Liver (tissue), 9 donors: ENCODE data around the gene PDXDC1. TPM values are rescaled to one million over a fixed set of nuclear protein-coding genes. Genes with fewer than 3 reads are reported as not detected.
A peak's percentile ranks its signal among the peaks of the same experiment; 100 is the strongest.

Experiments
- DNase-seq: peaks from one replicate; pipeline ENCODE4 v3.0.0-alpha.2; 2017; ENCODE audit warnings: low spot score
- H3K27ac ChIP-seq, 2 donors: one replicate each; pipeline ENCODE4 v1.7.0; 2013; ENCODE audit warnings: inconsistent platforms in 2 of 2, low read length in 2 of 2, control low read depth in 1 of 2, low read depth in 1 of 2, mild to moderate bottlenecking in 1 of 2
- H3K27me3 ChIP-seq, 4 donors: one replicate each; pipeline versions ENCODE4 v1.6.1 to v1.7.0; 2013; ENCODE audit warnings: low read length in 3 of 4, inconsistent platforms in 1 of 4, mild to moderate bottlenecking in 1 of 4, moderate library complexity in 1 of 4; ENCODE audit not compliant: control insufficient read depth in 4 of 4, insufficient read depth in 4 of 4
- H3K36me3 ChIP-seq, 4 donors: one replicate each; pipeline versions ENCODE4 v1.6.1 to v1.7.0; 2013; ENCODE audit warnings: low read length in 3 of 4, mild to moderate bottlenecking in 3 of 4, low read depth in 1 of 4, moderate library complexity in 1 of 4; ENCODE audit not compliant: control insufficient read depth in 4 of 4, insufficient read depth in 3 of 4
- H3K4me1 ChIP-seq, 4 donors: one replicate each; pipeline versions ENCODE4 v1.6.1 to v1.7.0; 2013; ENCODE audit warnings: low read length in 3 of 4, mild to moderate bottlenecking in 3 of 4, moderate library complexity in 1 of 4; ENCODE audit not compliant: control insufficient read depth in 4 of 4, insufficient read depth in 4 of 4
- H3K4me3 ChIP-seq, 3 donors: one replicate each; pipeline versions ENCODE4 v1.6.1 to v1.7.0; 2013; ENCODE audit warnings: low read length in 3 of 3, control low read depth in 1 of 3, low read depth in 1 of 3, mild to moderate bottlenecking in 1 of 3
- H3K9ac ChIP-seq, 2 donors: one replicate each; pipeline ENCODE4 v1.7.0; 2013; ENCODE audit warnings: low read length in 2 of 2, mild to moderate bottlenecking in 2 of 2, moderate library complexity in 2 of 2, control low read depth in 1 of 2, low read depth in 1 of 2
- H3K9me3 ChIP-seq, 4 donors: one replicate each; pipeline versions ENCODE4 v1.6.1 to v1.7.0; 2013; ENCODE audit warnings: low read length in 3 of 4; ENCODE audit not compliant: control insufficient read depth in 4 of 4
- FOXA1 ChIP-seq: IDR thresholded peaks from 2 replicates; pipeline ENCODE4 v1.6.1; 2016; ENCODE audit warnings: antibody characterized with exemption
- FOXA2 ChIP-seq: IDR thresholded peaks from 2 replicates; pipeline ENCODE4 v1.6.1; 2016; ENCODE audit warnings: antibody characterized with exemption
- GABPA ChIP-seq, 2 donors: IDR thresholded peaks in 1 of 2; conservative IDR thresholded peaks in 1 of 2; 2 replicates each; pipeline ENCODE4 v1.6.1; 2016; ENCODE audit warnings: antibody characterized with exemption in 2 of 2, mild to moderate bottlenecking in 1 of 2, moderate library complexity in 1 of 2
- HNF4A ChIP-seq, 2 donors: conservative IDR thresholded peaks; 2 replicates each; pipeline ENCODE4 v1.6.1; 2016; ENCODE audit warnings: antibody characterized with exemption in 2 of 2, mild to moderate bottlenecking in 2 of 2
- HNF4G ChIP-seq: IDR thresholded peaks from 2 replicates; pipeline ENCODE4 v1.6.1; 2016; ENCODE audit warnings: antibody characterized with exemption
- JUND ChIP-seq, 2 donors: IDR thresholded peaks; 2 replicates each; pipeline ENCODE4 v1.6.1; 2016; ENCODE audit warnings: antibody characterized with exemption in 2 of 2
- NR2F2 ChIP-seq: IDR thresholded peaks from 2 replicates; pipeline ENCODE4 v1.6.1; 2016; ENCODE audit warnings: antibody characterized with exemption
- RAD21 ChIP-seq, 2 donors: IDR thresholded peaks; 2 replicates each; pipeline ENCODE4 v1.6.1; 2016; ENCODE audit warnings: antibody characterized with exemption in 2 of 2, mild to moderate bottlenecking in 2 of 2
- RXRA ChIP-seq, 2 donors: IDR thresholded peaks; 2 replicates each; pipeline ENCODE4 v1.6.1; 2017 to 2018; ENCODE audit warnings: antibody characterized with exemption in 2 of 2, mild to moderate bottlenecking in 1 of 2
- YY1 ChIP-seq: IDR thresholded peaks from 2 replicates; pipeline ENCODE4 v1.6.1; 2016; ENCODE audit warnings: antibody characterized with exemption, mild to moderate bottlenecking
- WGBS: extraction: QIAGEN DNeasy Blood & Tissue Kit; methylation state at CpG from one replicate; pipeline ENCODE4 v1.1.7; 2013; 5-methylcytosine and 5-hydroxymethylcytosine counted together
- polyA plus RNA-seq, 2 donors: library from polyadenylated mRNA; stranded (reverse) in 1 of 2; unstranded in 1 of 2; fragments of 200-250 nt in 1 of 2; fragments of >200 nt in 1 of 2; fragmentation: Nextera tagmentation in 1 of 2; extraction: Ambion mirVana in 1 of 2; gene quantifications; one replicate each; pipeline versions ENCODE4 v1.2.1 to v1.2.3, GENCODE V29; 2013 to 2015
- total RNA-seq, 2 donors: library from RNA; depleted of rRNA; stranded (reverse); fragments of >200 nt; gene quantifications; one replicate each; pipeline ENCODE4 v1.2.3, GENCODE V29; 2014
- TF ChIP-seq, protein P1 (sequence below): IDR thresholded peaks from 2 replicates; pipeline ENCODE4 v1.6.1; 2016; ENCODE audit warnings: antibody characterized with exemption
- TF ChIP-seq, protein P2 (sequence below): IDR thresholded peaks from 2 replicates; pipeline ENCODE4 v1.6.1; 2016; ENCODE audit warnings: antibody characterized with exemption, mild to moderate bottlenecking
- TF ChIP-seq, protein P3 (sequence below): fragments of 150-350 bp; IDR thresholded peaks from 2 replicates; pipeline ENCODE4 v1.5.1; 2017; ENCODE audit warnings: improper control_type of control experiment, low read depth, low read length; ENCODE audit not compliant: missing input control
- TF ChIP-seq, protein P4 (sequence below): IDR thresholded peaks from 2 replicates; pipeline ENCODE4 v1.6.1; 2016; ENCODE audit warnings: antibody characterized with exemption
- TF ChIP-seq, protein P5 (sequence below): IDR thresholded peaks from 2 replicates; pipeline ENCODE4 v1.6.1; 2016; ENCODE audit warnings: antibody characterized with exemption
- donor health status: healthy.
- donor health status: healthy.
- donor health status: healthy.
- donor health status: healthy.
- donor health status: healthy.

PDXDC1 gene
- total and polyA plus RNA-seq, 4 donors: 44.7 to 165 (median 58.0) TPM

DNA sequence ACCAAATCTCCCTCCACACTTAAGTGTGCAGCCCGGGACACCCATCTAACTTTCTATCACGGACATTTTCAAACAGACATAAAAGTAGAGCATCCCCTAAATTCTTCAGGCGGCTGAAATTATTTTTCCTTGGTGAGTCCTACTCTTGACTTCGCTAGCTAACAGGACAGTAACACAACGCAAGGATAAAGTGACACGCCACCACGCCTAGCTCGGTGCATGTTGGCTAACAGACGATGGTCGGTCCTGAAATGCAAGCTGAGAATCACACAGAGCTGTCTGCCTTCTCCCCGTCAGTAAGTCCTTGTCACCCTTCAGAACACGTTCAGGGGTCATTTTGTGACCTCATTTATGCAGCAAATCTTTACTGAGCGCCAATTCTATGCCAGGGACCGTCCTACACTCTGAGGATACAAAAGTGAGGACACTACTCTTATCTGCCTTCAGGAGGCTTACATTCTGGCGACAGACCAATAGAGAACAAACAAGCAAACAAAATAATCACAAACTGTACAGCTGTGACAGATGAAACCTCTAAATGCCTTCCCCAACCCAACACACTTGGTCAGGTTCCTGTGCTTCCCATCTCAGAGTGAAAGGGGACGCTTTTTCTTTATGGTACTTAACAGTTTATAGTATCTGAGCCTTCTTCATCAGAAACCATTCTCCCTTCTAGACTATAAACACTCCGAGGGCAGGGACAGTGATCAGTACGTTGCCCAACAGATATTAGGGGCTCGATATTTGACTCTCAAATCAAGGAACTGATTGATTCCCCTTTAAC, 79.7 kb downstream of the PDXDC1 start:
- H3K9ac ChIP-seq: peak overlapping the region in 1 of 2 donors; percentile 77
- no peak for DNase-seq
- peaks cover 7 to 63% (median 52%) of the 10 kb centered on the region in 4 donors for H3K4me1 ChIP-seq
- peak overlapping the region in 2 of 3 donors; percentile 88 to 98 for H3K4me3 ChIP-seq
- H3K9me3 ChIP-seq: no peaks in the 10 kb centered on the region
- peak overlapping the region in 1 of 2 donors; percentile 75 for H3K27ac ChIP-seq
- peaks cover 2 to 6% (median 3%) of the 10 kb centered on the region in 4 donors for H3K36me3 ChIP-seq
- WGBS: 82% methylated on average over 19 of the region's 19 CpGs
- TF ChIP-seq GABPA (IDR thresholded peaks at IDR 0.05 in 1 of 2, conservative IDR thresholded peaks at IDR 0.05 in 1 of 2) (no peak), FOXA1 (no peak), HNF4G (no peak), HNF4A (conservative IDR thresholded peaks at IDR 0.05) (no peak), RAD21 (IDR thresholded peaks at IDR 0.05) (no peak), YY1 (no peak), NR2F2 (no peak), FOXA2 (no peak), JUND (IDR thresholded peaks at IDR 0.05) (no peak), RXRA (IDR thresholded peaks at IDR 0.05) (no peak)
- TF ChIP-seq, protein P1, sequence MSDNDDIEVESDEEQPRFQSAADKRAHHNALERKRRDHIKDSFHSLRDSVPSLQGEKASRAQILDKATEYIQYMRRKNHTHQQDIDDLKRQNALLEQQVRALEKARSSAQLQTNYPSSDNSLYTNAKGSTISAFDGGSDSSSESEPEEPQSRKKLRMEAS: no peak
- TF ChIP-seq, protein P2, sequence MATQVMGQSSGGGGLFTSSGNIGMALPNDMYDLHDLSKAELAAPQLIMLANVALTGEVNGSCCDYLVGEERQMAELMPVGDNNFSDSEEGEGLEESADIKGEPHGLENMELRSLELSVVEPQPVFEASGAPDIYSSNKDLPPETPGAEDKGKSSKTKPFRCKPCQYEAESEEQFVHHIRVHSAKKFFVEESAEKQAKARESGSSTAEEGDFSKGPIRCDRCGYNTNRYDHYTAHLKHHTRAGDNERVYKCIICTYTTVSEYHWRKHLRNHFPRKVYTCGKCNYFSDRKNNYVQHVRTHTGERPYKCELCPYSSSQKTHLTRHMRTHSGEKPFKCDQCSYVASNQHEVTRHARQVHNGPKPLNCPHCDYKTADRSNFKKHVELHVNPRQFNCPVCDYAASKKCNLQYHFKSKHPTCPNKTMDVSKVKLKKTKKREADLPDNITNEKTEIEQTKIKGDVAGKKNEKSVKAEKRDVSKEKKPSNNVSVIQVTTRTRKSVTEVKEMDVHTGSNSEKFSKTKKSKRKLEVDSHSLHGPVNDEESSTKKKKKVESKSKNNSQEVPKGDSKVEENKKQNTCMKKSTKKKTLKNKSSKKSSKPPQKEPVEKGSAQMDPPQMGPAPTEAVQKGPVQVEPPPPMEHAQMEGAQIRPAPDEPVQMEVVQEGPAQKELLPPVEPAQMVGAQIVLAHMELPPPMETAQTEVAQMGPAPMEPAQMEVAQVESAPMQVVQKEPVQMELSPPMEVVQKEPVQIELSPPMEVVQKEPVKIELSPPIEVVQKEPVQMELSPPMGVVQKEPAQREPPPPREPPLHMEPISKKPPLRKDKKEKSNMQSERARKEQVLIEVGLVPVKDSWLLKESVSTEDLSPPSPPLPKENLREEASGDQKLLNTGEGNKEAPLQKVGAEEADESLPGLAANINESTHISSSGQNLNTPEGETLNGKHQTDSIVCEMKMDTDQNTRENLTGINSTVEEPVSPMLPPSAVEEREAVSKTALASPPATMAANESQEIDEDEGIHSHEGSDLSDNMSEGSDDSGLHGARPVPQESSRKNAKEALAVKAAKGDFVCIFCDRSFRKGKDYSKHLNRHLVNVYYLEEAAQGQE: no peak
- TF ChIP-seq, protein P3, sequence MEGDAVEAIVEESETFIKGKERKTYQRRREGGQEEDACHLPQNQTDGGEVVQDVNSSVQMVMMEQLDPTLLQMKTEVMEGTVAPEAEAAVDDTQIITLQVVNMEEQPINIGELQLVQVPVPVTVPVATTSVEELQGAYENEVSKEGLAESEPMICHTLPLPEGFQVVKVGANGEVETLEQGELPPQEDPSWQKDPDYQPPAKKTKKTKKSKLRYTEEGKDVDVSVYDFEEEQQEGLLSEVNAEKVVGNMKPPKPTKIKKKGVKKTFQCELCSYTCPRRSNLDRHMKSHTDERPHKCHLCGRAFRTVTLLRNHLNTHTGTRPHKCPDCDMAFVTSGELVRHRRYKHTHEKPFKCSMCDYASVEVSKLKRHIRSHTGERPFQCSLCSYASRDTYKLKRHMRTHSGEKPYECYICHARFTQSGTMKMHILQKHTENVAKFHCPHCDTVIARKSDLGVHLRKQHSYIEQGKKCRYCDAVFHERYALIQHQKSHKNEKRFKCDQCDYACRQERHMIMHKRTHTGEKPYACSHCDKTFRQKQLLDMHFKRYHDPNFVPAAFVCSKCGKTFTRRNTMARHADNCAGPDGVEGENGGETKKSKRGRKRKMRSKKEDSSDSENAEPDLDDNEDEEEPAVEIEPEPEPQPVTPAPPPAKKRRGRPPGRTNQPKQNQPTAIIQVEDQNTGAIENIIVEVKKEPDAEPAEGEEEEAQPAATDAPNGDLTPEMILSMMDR: no peak
- TF ChIP-seq, protein P4, sequence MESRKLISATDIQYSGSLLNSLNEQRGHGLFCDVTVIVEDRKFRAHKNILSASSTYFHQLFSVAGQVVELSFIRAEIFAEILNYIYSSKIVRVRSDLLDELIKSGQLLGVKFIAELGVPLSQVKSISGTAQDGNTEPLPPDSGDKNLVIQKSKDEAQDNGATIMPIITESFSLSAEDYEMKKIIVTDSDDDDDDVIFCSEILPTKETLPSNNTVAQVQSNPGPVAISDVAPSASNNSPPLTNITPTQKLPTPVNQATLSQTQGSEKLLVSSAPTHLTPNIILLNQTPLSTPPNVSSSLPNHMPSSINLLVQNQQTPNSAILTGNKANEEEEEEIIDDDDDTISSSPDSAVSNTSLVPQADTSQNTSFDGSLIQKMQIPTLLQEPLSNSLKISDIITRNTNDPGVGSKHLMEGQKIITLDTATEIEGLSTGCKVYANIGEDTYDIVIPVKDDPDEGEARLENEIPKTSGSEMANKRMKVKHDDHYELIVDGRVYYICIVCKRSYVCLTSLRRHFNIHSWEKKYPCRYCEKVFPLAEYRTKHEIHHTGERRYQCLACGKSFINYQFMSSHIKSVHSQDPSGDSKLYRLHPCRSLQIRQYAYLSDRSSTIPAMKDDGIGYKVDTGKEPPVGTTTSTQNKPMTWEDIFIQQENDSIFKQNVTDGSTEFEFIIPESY: no peak
- TF ChIP-seq, protein P5, sequence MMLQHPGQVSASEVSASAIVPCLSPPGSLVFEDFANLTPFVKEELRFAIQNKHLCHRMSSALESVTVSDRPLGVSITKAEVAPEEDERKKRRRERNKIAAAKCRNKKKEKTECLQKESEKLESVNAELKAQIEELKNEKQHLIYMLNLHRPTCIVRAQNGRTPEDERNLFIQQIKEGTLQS: no peak
- H3K27me3 ChIP-seq: no peaks in the 10 kb centered on the region
